ENCODE data around the gene TFPI2. TPM values are rescaled to one million over a fixed set of nuclear protein-coding genes. Genes with fewer than 3 reads are reported as not detected.

TFPI2 gene
- total RNA-seq, 4 donors from 2014 or later = 0.44 to 10.7 (median 4.8) TPM

DNA sequence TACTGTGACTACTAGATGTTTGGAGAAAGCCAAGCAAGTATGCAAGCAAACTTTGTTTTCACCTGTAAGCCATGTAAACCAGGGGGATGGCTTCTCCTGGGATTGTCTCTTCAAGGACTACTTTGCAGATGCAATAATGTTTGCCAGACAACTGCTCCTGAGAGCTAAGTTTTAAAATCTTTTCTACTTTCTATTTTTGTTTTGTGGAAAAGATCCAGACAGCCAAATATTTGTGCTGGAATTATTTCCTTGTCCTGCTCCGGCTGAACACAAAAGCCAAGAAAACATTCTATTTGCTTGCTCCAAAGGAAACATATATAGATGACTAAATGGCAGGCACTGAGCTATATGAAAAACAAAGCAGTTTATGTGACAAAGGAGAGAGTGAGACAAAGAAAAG is 51.6 kb downstream of the TFPI2 start:
- no peak for TF ChIP-seq CTCF (IDR thresholded peaks at IDR 0.05; ENCODE audit: low read depth)

DNA sequence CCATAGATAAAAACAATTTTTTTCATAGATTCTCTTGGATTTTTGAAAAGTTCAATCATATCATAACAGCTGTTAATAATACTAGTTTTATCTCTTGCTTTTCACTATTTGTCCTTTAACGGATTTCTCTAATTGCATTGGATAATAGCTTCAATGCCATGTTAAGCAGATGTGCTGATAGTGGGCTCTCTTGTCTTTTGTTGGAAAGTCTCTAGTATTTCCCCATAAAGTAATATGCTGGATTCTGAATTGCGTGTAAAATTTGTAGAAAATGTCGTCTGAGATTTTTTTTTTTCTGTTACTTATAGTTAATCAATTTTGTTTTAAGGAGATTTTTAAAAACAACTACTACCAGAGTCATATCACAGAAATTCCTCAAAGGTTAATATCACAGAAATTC is 53.3 kb downstream of the TFPI2 start:
- TF ChIP-seq CTCF (IDR thresholded peaks at IDR 0.05; ENCODE audit: low read depth) = no peak

DNA sequence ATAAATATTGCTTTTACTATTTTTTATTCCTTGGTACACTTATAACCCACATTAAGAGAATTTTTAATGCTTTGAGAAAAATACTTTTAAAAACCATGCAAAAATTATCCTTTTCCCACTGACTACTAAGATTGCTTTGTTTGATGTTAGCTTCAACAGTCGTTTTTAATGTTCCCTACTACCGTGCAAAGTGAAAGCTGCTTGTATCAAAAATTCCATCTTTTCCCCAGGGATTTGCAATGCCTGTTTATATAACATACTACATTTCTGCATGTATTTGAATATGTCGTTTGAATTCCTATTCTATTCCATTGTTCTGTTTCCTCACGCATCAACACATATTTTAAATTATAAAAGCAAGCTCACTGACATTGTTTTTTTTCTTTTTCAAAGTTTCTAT is 54.4 kb downstream of the TFPI2 start:
- no peak for TF ChIP-seq CTCF (IDR thresholded peaks at IDR 0.05; ENCODE audit: low read depth)

GRCh38 chr7:93835702-93836101 is 54.9 kb downstream of the TFPI2 start:
- TF ChIP-seq CTCF (IDR thresholded peaks at IDR 0.05; ENCODE audit: low read depth) = no peak

Small RNA genes lying within 50 kb of the gene (small RNA-seq; reads per million reads assigned to genes)
- not detected for gene AC002076.2

Other genes with a start within 250 kb of the TFPI2 start
- gene GNGT1, start 15.8 kb upstream of the TFPI2 start, total RNA-seq = not detected
- 10 to 100 TPM; 30.8 to 62.4 (median 43.2) TPM for gene GNG11, start 31.0 kb upstream of the TFPI2 start, total RNA-seq
- 10 to 100 TPM; 23.3 to 46.5 (median 24.4) TPM for gene BET1, start 113.6 kb upstream of the TFPI2 start, total RNA-seq